Suprapubic skin (tissue), 3 donors: ENCODE results near the gene RNF5.

Experiments
- CTCF ChIP-seq, 2 donors: fragments of 200-600 bp in 1 of 2; fragments of 450-650 bp in 1 of 2; sonication (generic) in 1 of 2; IDR thresholded peaks; one replicate each; pipeline ENCODE4 v1.5.1; 2016 to 2019; ENCODE audit warnings: antibody characterized with exemption in 2 of 2, mild to moderate bottlenecking in 1 of 2, moderate library complexity in 1 of 2
- EP300 ChIP-seq: sonication (generic); formaldehyde crosslinking; IDR thresholded peaks from one replicate; pipeline ENCODE4 v1.6.1; 2017; ENCODE audit warnings: antibody characterized with exemption

GRCh38 chr6:32156891-32157290 is 21.3 kb upstream of the RNF5 start:
- TF ChIP-seq CTCF (IDR thresholded peaks at IDR 0.05): no peak
- no peak for TF ChIP-seq EP300
